ENCODE results near the gene GUCD1. TPM values are rescaled to one million over a fixed set of nuclear protein-coding genes. Genes with fewer than 3 reads are reported as not detected.

Gene GUCD1
- total and polyA plus RNA-seq, 2 of the 13 experiments (the other 11 are each of a cell fraction or from before 2014, with no cell fraction given) = 128 to 245 TPM

GRCh38 chr22:24564376-24565058 is 9.6 kb upstream of the GUCD1 start (continued):
- no peak for TF ChIP-seq MTERF4 (CRISPR knock-in tag; IDR thresholded peaks at IDR 0.05)
- TF ChIP-seq TOE1 (CRISPR knock-in tag; IDR thresholded peaks at IDR 0.05) = no peak
- TF ChIP-seq ZBTB8A (CRISPR knock-in tag; IDR thresholded peaks at IDR 0.05; ENCODE audit: borderline replicate concordance, low read depth) = no peak
- TF ChIP-seq ZNF775 (CRISPR knock-in tag; IDR thresholded peaks at IDR 0.05; ENCODE audit: borderline replicate concordance) = no peak
- TF ChIP-seq ZNF615 (CRISPR knock-in tag; IDR thresholded peaks at IDR 0.05; ENCODE audit: borderline replicate concordance) = peak; percentile 96; the same call in 1 of the 2 replicates
- no peak for TF ChIP-seq ZNF564 (CRISPR knock-in tag; IDR thresholded peaks at IDR 0.05)
- TF ChIP-seq PAWR (CRISPR knock-in tag; IDR thresholded peaks at IDR 0.05; ENCODE audit: borderline replicate concordance) = no peak
- no peak for TF ChIP-seq ZNF432 (CRISPR knock-in tag; IDR thresholded peaks at IDR 0.05; ENCODE audit: borderline replicate concordance)
- TF ChIP-seq CSRNP1 (CRISPR knock-in tag; IDR thresholded peaks at IDR 0.05) = no peak
- no peak for TF ChIP-seq CENPT (CRISPR knock-in tag; IDR thresholded peaks at IDR 0.05; ENCODE audit: low read depth)
- no peak for TF ChIP-seq REPIN1 (CRISPR knock-in tag; IDR thresholded peaks at IDR 0.05; ENCODE audit: borderline replicate concordance, low read depth)
- no peak for TF ChIP-seq ARID5B (CRISPR knock-in tag; IDR thresholded peaks at IDR 0.05)
- TF ChIP-seq CBX1 (IDR thresholded peaks at IDR 0.05; ENCODE audit: low read depth) = no peak
- no peak for TF ChIP-seq FOSL1 (CRISPR knock-in tag; IDR thresholded peaks at IDR 0.05; ENCODE audit: borderline replicate concordance)
- TF ChIP-seq ZNF576 (CRISPR knock-in tag; IDR thresholded peaks at IDR 0.05) = no peak
- TF ChIP-seq ZZZ3 (CRISPR knock-in tag; IDR thresholded peaks at IDR 0.05; ENCODE audit: borderline replicate concordance) = no peak
- TF ChIP-seq ZNF17 (CRISPR knock-in tag; IDR thresholded peaks at IDR 0.05) = no peak
- TF ChIP-seq SIN3B (IDR thresholded peaks at IDR 0.05; ENCODE audit: low read length) = no peak
- TF ChIP-seq KAT7 (CRISPR knock-in tag; IDR thresholded peaks at IDR 0.05; ENCODE audit: borderline replicate concordance) = 0 out of 2 replicates have a peak, but pooled peaks have one; percentile 58
- TF ChIP-seq ZNF670 (CRISPR knock-in tag; IDR thresholded peaks at IDR 0.05; ENCODE audit: borderline replicate concordance) = no peak
- TF ChIP-seq FOXK1 (CRISPR knock-in tag; IDR thresholded peaks at IDR 0.05; ENCODE audit: borderline replicate concordance, low read depth) = no peak; the same call in 1 of the 2 replicates
- TF ChIP-seq SRSF1 (optimal IDR thresholded peaks at IDR 0.05; ENCODE audit: low read depth, low read length) = no peak
- TF ChIP-seq NFRKB (IDR thresholded peaks at IDR 0.05) = no peak
